HG02884 (cell line): ENCODE results near the gene PRSS58.

ENCODE experiments used
- ATAC-seq: cut with Tn5 transposase; IDR thresholded peaks from one replicate; pipeline ENCODE4 v1.9.1; 2021; ENCODE audit warnings: mild to moderate bottlenecking, moderate library complexity; ENCODE audit not compliant: unreplicated experiment

The PRSS58 gene

DNA sequence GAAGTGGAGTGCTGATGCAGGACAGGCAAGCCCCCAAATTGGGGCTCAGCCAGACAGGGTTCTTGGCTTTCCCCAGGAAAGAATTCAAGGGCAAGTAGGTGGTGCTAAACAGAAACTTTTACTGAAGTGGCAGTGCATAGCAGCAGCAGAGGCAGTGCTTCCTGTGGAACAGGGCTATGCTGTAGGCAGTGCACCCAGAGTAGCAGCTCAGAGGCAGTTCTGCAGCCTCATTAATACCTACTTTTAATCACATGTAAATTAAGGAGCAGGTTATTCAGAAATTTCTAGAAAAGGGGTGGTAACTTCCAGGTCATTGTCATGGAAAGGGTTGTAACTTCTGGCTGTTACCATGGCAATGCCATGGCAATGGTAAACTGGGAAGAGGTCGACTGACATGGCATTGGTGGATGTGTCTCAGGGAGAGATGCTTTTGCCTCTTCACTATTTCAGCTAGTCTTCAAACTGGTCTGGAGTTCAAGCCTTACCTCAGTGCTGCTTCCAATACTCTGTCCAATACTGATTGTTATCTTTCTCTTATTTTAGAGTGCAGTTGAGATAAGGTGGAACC, 29.2 kb downstream of the PRSS58 start:
- no peak for ATAC-seq
